ENCODE results near the gene CSNK2B.
"Not testable (repeated sequence)": the region's sequence is repeated elsewhere in the genome, so short reads cannot be mapped to it uniquely, and the experiment has no call there.

CSNK2B gene

GRCh38 chr6:31706599-31706998, 40.7 kb downstream of the CSNK2B start, which contains the start of gene LY6G6F:
TSS of gene LY6G6F (plus strand) at chr6:31706866. CDS start at chr6:31706907, 41 bp downstream.
- TF ChIP-seq CTCF (IDR thresholded peaks at IDR 0.05; ENCODE audit: control insufficient read depth, extremely low read depth, insufficient read depth): no peak
- no peak within 1 kb of the TSS for H3K4me3 ChIP-seq (ENCODE audit: low read depth, low read length)
- DNase-seq (ENCODE audit: low read depth): no peak

- H3K4me3 ChIP-seq (ENCODE audit: low read depth, low read length): no peak overlapping the region
- no peak for TF ChIP-seq CTCF (IDR thresholded peaks at IDR 0.05; ENCODE audit: control insufficient read depth, extremely low read depth, insufficient read depth)
- no peak for DNase-seq (ENCODE audit: low read depth)
Measured at GRCh38 chr6:31707701-31708100, 41.8 kb downstream of the CSNK2B start.

- no peak overlapping the region for H3K4me3 ChIP-seq (ENCODE audit: low read depth, low read length)
- no peak for TF ChIP-seq CTCF (IDR thresholded peaks at IDR 0.05; ENCODE audit: control insufficient read depth, extremely low read depth, insufficient read depth)
- no peak for DNase-seq (ENCODE audit: low read depth)
Measured at GRCh38 chr6:31708224-31708623, 42.3 kb downstream of the CSNK2B start.

GRCh38 chr6:31709157-31709556, 43.3 kb downstream of the CSNK2B start:
- not testable (repeated sequence) for H3K4me3 ChIP-seq (ENCODE audit: low read depth, low read length); DNase-seq (ENCODE audit: low read depth)

GRCh38 chr6:31710523-31711219, 44.8 kb downstream of the CSNK2B start:
- no peak for TF ChIP-seq CTCF (IDR thresholded peaks at IDR 0.05; ENCODE audit: control insufficient read depth, extremely low read depth, insufficient read depth)
- H3K4me3 ChIP-seq (ENCODE audit: low read depth, low read length): no peak overlapping the region
- DNase-seq (ENCODE audit: low read depth): no peak

GRCh38 chr6:31711233-31711632, 45.4 kb downstream of the CSNK2B start:
- DNase-seq (ENCODE audit: low read depth): no peak
- H3K4me3 ChIP-seq (ENCODE audit: low read depth, low read length): no peak overlapping the region
- TF ChIP-seq CTCF (IDR thresholded peaks at IDR 0.05; ENCODE audit: control insufficient read depth, extremely low read depth, insufficient read depth): no peak

GRCh38 chr6:31712296-31712695, 46.4 kb downstream of the CSNK2B start:
- TF ChIP-seq CTCF (IDR thresholded peaks at IDR 0.05; ENCODE audit: control insufficient read depth, extremely low read depth, insufficient read depth): peak; percentile 65
- peak; percentile 19 for DNase-seq (ENCODE audit: low read depth)

More at GRCh38 chr6:31712296-31712695, 46.4 kb downstream of the CSNK2B start:
- no peak overlapping the region for H3K4me3 ChIP-seq (ENCODE audit: low read depth, low read length)

All from LNCaP clone FGC (cell line).